HEK293 (cell line): Measurements from ENCODE around the gene ATAD1.

Experiments
- CTCF ChIA-PET: fragments of 350-600 bp; formaldehyde crosslinking; extraction: SDS; loops from one replicate; lab custom pipeline; 2021; ENCODE audit warnings: antibody characterized with exemption; lab: Yijun Ruan, JAX
- POLR2A ChIA-PET: fragments of 300-600 bp; formaldehyde crosslinking; extraction: SDS; loops from one replicate; lab custom pipeline; 2020; ENCODE audit warnings: antibody characterized with exemption, inconsistent platforms; lab: Yijun Ruan, JAX
- H3K27ac ChIP-seq: fragments of 200-500 bp; sonication (Bioruptor generic); 2 replicates; pipeline ENCODE4 v1.5.1; 2014; ENCODE audit warnings: low read depth, low read length, control low read depth, inconsistent platforms; ENCODE audit errors: extremely low read depth
- H3K36me3 ChIP-seq, 2 experiments: fragments of 200-500 bp in 1 of 2; sonication (Bioruptor generic) in 1 of 2; 1 replicate in 1 of 2; 2 replicates in 1 of 2; pipeline ENCODE4 v1.5.1; 2014 to 2017; ENCODE audit warnings: inconsistent platforms in 2 of 2, low read length in 2 of 2; ENCODE audit not compliant: control insufficient read depth in 2 of 2, insufficient read depth in 1 of 2
- H3K4me1 ChIP-seq: fragments of 200-500 bp; sonication (Bioruptor generic); 2 replicates; pipeline ENCODE4 v1.5.1; 2014; ENCODE audit warnings: mild to moderate bottlenecking, low read length, inconsistent platforms; ENCODE audit not compliant: control insufficient read depth, insufficient read depth
- H3K4me3 ChIP-seq: 2 replicates; pipeline ENCODE4 v1.5.1; 2011; ENCODE audit warnings: low read depth, mild to moderate bottlenecking, control low read depth, low read length, moderate library complexity
- H3K9me3 ChIP-seq: fragments of 200-500 bp; sonication (Bioruptor generic); 2 replicates; pipeline ENCODE4 v1.5.1; 2014; ENCODE audit warnings: low read depth, low read length, inconsistent platforms; ENCODE audit not compliant: control insufficient read depth, insufficient read depth
- GFI1B ChIP-seq: fragments of 450-650 bp; formaldehyde crosslinking; IDR thresholded peaks from 2 replicates; pipeline ENCODE4 v1.5.1; 2016; ENCODE audit warnings: missing biosample characterization, missing genetic modification characterization
- IKZF3 ChIP-seq: fragments of 450-650 bp; IDR thresholded peaks from 2 replicates; pipeline ENCODE4 v1.5.0; 2018; ENCODE audit warnings: missing biosample characterization, mild to moderate bottlenecking, missing genetic modification characterization, moderate library complexity
- KLF10 ChIP-seq: fragments of 450-650 bp; IDR thresholded peaks from 2 replicates; pipeline ENCODE4 v1.5.1; 2018; ENCODE audit warnings: missing biosample characterization, mild to moderate bottlenecking, missing genetic modification characterization
- MZF1 ChIP-seq: fragments of 450-650 bp; formaldehyde crosslinking; IDR thresholded peaks from 2 replicates; pipeline ENCODE4 v1.5.1; 2017; ENCODE audit warnings: missing biosample characterization, missing genetic modification characterization, borderline replicate concordance
- TRIM28 ChIP-seq: IDR thresholded peaks from 2 replicates; pipeline ENCODE4 v1.6.1; 2011; ENCODE audit warnings: low read length, control low read depth, borderline replicate concordance
- ZBTB17 ChIP-seq: fragments of 450-650 bp; formaldehyde crosslinking; IDR thresholded peaks from 2 replicates; pipeline ENCODE4 v1.5.1; 2016; ENCODE audit warnings: missing biosample characterization, missing genetic modification characterization
- ZFHX2 ChIP-seq: fragments of 450-650 bp; formaldehyde crosslinking; conservative IDR thresholded peaks from 2 replicates; pipeline ENCODE4 v1.5.1; 2016; ENCODE audit warnings: missing biosample characterization, missing genetic modification characterization
- ZNF248 ChIP-seq: fragments of 450-650 bp; formaldehyde crosslinking; IDR thresholded peaks from 2 replicates; pipeline ENCODE4 v1.5.1; 2017; ENCODE audit warnings: missing biosample characterization, missing genetic modification characterization
- ZNF423 ChIP-seq: fragments of 450-650 bp; formaldehyde crosslinking; IDR thresholded peaks from 2 replicates; pipeline ENCODE4 v1.5.1; 2016; ENCODE audit warnings: missing biosample characterization, missing genetic modification characterization
- ZNF600 ChIP-seq: fragments of 450-650 bp; formaldehyde crosslinking; IDR thresholded peaks from 2 replicates; pipeline ENCODE4 v1.5.1; 2016; ENCODE audit warnings: missing biosample characterization, missing genetic modification characterization
- ZNF654 ChIP-seq: fragments of 450-650 bp; formaldehyde crosslinking; IDR thresholded peaks from 2 replicates; pipeline ENCODE4 v1.5.1; 2016; ENCODE audit warnings: low read depth, missing biosample characterization, missing genetic modification characterization
- ZNF660 ChIP-seq: fragments of 450-650 bp; IDR thresholded peaks from 2 replicates; pipeline ENCODE4 v1.5.1; 2018; ENCODE audit warnings: missing biosample characterization, mild to moderate bottlenecking, missing genetic modification characterization
- ZNF664 ChIP-seq: fragments of 450-650 bp; formaldehyde crosslinking; IDR thresholded peaks from 2 replicates; pipeline ENCODE4 v1.5.1; 2016; ENCODE audit warnings: missing biosample characterization, missing genetic modification characterization
- ZNF670 ChIP-seq: fragments of 450-650 bp; formaldehyde crosslinking; IDR thresholded peaks from 2 replicates; pipeline ENCODE4 v1.5.1; 2016; ENCODE audit warnings: missing biosample characterization, missing genetic modification characterization, low read depth
- ZNF701 ChIP-seq: fragments of 450-650 bp; formaldehyde crosslinking; IDR thresholded peaks from 2 replicates; pipeline ENCODE4 v1.5.1; 2016; ENCODE audit warnings: missing biosample characterization, missing genetic modification characterization
- TF ChIP-seq, protein P1 (sequence below): fragments of 450-650 bp; formaldehyde crosslinking; IDR thresholded peaks from 2 replicates; pipeline ENCODE4 v1.5.1; 2016; ENCODE audit warnings: missing biosample characterization, missing genetic modification characterization
- TF ChIP-seq, protein P2 (sequence below): fragments of 450-650 bp; formaldehyde crosslinking; IDR thresholded peaks from 2 replicates; pipeline ENCODE4 v1.5.1; 2016; ENCODE audit warnings: missing biosample characterization, missing genetic modification characterization
- TF ChIP-seq, protein P3 (sequence below): fragments of 450-650 bp; formaldehyde crosslinking; IDR thresholded peaks from 2 replicates; pipeline ENCODE4 v1.5.1; 2016; ENCODE audit warnings: missing biosample characterization, missing genetic modification characterization, low read depth
- TF ChIP-seq, protein P4 (sequence below): fragments of 450-650 bp; formaldehyde crosslinking; optimal IDR thresholded peaks from 2 replicates; pipeline ENCODE3; 2016; ENCODE audit warnings: missing biosample characterization, mild to moderate bottlenecking, missing genetic modification characterization
- TF ChIP-seq, protein P5 (sequence below): fragments of 450-650 bp; formaldehyde crosslinking; conservative IDR thresholded peaks from 2 replicates; pipeline ENCODE4 v1.5.1; 2016; ENCODE audit warnings: low read depth, missing biosample characterization, missing genetic modification characterization
- TF ChIP-seq, protein P6 (sequence below): fragments of 450-650 bp; formaldehyde crosslinking; IDR thresholded peaks from 2 replicates; pipeline ENCODE4 v1.5.1; 2016; ENCODE audit warnings: missing biosample characterization, missing genetic modification characterization

ATAD1 gene

DNA sequence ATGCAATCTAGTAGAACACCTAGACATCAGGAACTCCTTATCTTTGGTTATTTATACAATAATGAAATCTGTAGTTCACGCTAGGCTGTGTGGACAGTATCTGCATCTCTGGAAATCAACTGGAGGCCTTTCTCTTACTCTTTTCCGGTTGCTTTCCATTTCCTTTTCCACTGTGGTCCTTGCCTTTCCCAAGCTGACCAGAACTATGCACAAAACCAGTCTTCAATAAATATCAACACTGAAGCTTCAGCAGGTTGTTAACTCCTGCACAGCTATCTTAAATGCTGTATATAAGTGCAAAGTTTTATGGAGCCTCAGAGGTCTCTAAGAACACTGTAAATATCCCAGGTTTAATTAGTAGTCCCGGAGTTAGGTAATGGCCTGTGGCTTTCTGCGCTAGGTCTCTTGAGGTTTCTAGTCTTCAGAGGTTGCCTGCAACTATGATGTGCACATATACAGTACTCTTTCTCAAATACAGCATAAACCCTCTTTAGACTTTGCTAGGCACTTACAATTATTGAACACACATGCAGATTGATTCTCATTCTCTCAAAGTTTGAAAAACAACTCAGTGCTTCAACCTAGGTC lies 42.9 kb upstream of the ATAD1 start (continued):
- TF ChIP-seq, protein P1, sequence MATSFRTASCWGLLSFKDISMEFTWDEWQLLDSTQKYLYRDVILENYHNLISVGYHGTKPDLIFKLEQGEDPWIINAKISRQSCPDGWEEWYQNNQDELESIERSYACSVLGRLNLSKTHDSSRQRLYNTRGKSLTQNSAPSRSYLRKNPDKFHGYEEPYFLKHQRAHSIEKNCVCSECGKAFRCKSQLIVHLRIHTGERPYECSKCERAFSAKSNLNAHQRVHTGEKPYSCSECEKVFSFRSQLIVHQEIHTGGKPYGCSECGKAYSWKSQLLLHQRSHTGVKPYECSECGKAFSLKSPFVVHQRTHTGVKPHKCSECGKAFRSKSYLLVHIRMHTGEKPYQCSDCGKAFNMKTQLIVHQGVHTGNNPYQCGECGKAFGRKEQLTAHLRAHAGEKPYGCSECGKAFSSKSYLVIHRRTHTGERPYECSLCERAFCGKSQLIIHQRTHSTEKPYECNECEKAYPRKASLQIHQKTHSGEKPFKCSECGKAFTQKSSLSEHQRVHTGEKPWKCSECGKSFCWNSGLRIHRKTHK = no peak
- no peak for TF ChIP-seq ZNF670 (tag by site-specific recombination)
- TF ChIP-seq ZNF701 (tag by site-specific recombination) = no peak
- no peak for TF ChIP-seq ZNF600
- TF ChIP-seq ZNF248 = no peak

DNA sequence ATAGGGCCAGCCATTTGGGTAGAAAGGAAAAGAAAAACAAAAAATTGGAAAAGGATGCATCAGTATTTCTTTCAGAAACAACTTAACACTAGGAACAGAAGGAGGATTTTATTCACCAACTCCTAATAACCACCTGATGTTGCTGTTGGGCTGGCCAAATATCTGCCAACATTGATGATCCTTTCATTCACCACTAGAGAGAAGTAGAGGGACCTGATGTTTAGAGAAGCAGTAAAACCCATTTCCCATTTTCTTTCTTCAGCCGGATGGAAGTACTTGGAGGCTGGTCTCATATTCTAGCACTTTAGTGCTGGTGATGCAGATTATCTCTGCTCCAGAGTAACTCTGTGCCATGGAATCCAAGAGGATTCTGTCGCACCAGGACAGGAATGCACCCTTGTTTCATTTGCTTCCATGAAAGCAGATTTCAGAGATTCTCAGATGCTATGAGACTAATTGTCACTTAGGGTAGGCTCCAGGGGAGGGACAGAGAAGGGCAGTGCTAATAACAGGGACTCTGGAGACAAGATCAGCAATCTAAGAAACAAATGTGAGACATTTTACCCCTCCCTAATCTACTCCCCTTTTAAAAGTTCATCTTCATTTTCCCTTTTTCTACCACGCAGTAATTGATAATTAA lies 42.2 kb upstream of the ATAD1 start:
- Histone ChIP-seq H3K4me3 (no peak overlapping the region), H3K27ac (peak overlapping the region; percentile 99; the same call in 1 of the 2 replicates), H3K9me3 (no peaks in the 10 kb centered on the region), H3K4me1 (peaks cover 12% of the 10 kb centered on the region; the same call in 1 of the 2 replicates), H3K36me3 (no peaks in the 10 kb centered on the region)
- ChIA-PET POLR2A (no interaction called here), CTCF (interaction anchor here (0.6 to 1.6 kb wide), 4 partner anchors 10 to 515 kb away, joined by 3 to 11 read pairs (median 6); no protein-coding TSS in a partner anchor)
- TF ChIP-seq, protein P2, sequence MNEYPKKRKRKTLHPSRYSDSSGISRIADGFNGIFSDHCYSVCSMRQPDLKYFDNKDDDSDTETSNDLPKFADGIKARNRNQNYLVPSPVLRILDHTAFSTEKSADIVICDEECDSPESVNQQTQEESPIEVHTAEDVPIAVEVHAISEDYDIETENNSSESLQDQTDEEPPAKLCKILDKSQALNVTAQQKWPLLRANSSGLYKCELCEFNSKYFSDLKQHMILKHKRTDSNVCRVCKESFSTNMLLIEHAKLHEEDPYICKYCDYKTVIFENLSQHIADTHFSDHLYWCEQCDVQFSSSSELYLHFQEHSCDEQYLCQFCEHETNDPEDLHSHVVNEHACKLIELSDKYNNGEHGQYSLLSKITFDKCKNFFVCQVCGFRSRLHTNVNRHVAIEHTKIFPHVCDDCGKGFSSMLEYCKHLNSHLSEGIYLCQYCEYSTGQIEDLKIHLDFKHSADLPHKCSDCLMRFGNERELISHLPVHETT (tag by site-specific recombination) = no peak
- TF ChIP-seq TRIM28 (no peak; the same call in 1 of the 2 replicates), ZBTB17 (peak; percentile 54), ZNF660 (peak; percentile 75), MZF1 (tag by site-specific recombination) (peak; percentile 27; the same call in 1 of the 2 replicates), ZNF664 (0 out of 2 replicates have a peak, but pooled peaks have one; percentile 36), ZFHX2 (tag by site-specific recombination) (no peak), ZNF423 (tag by site-specific recombination) (no peak), GFI1B (tag by site-specific recombination) (no peak), ZNF654 (tag by site-specific recombination) (peak; percentile 86), IKZF3 (tag by site-specific recombination) (0 out of 2 replicates have a peak, but pooled peaks have one; percentile 17), KLF10 (0 out of 2 replicates have a peak, but pooled peaks have one; percentile 1)
- TF ChIP-seq, protein P3, sequence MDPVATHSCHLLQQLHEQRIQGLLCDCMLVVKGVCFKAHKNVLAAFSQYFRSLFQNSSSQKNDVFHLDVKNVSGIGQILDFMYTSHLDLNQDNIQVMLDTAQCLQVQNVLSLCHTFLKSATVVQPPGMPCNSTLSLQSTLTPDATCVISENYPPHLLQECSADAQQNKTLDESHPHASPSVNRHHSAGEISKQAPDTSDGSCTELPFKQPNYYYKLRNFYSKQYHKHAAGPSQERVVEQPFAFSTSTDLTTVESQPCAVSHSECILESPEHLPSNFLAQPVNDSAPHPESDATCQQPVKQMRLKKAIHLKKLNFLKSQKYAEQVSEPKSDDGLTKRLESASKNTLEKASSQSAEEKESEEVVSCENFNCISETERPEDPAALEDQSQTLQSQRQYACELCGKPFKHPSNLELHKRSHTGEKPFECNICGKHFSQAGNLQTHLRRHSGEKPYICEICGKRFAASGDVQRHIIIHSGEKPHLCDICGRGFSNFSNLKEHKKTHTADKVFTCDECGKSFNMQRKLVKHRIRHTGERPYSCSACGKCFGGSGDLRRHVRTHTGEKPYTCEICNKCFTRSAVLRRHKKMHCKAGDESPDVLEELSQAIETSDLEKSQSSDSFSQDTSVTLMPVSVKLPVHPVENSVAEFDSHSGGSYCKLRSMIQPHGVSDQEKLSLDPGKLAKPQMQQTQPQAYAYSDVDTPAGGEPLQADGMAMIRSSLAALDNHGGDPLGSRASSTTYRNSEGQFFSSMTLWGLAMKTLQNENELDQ = no peak
- TF ChIP-seq, protein P4, sequence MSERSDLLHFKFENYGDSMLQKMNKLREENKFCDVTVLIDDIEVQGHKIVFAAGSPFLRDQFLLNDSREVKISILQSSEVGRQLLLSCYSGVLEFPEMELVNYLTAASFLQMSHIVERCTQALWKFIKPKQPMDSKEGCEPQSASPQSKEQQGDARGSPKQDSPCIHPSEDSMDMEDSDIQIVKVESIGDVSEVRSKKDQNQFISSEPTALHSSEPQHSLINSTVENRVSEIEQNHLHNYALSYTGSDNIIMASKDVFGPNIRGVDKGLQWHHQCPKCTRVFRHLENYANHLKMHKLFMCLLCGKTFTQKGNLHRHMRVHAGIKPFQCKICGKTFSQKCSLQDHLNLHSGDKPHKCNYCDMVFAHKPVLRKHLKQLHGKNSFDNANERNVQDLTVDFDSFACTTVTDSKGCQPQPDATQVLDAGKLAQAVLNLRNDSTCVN (tag by site-specific recombination) = no peak
- TF ChIP-seq, protein P1 = no peak
- TF ChIP-seq, protein P5, sequence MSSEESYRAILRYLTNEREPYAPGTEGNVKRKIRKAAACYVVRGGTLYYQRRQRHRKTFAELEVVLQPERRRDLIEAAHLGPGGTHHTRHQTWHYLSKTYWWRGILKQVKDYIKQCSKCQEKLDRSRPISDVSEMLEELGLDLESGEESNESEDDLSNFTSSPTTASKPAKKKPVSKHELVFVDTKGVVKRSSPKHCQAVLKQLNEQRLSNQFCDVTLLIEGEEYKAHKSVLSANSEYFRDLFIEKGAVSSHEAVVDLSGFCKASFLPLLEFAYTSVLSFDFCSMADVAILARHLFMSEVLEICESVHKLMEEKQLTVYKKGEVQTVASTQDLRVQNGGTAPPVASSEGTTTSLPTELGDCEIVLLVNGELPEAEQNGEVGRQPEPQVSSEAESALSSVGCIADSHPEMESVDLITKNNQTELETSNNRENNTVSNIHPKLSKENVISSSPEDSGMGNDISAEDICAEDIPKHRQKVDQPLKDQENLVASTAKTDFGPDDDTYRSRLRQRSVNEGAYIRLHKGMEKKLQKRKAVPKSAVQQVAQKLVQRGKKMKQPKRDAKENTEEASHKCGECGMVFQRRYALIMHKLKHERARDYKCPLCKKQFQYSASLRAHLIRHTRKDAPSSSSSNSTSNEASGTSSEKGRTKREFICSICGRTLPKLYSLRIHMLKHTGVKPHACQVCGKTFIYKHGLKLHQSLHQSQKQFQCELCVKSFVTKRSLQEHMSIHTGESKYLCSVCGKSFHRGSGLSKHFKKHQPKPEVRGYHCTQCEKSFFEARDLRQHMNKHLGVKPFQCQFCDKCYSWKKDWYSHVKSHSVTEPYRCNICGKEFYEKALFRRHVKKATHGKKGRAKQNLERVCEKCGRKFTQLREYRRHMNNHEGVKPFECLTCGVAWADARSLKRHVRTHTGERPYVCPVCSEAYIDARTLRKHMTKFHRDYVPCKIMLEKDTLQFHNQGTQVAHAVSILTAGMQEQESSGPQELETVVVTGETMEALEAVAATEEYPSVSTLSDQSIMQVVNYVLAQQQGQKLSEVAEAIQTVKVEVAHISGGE (tag by site-specific recombination) = no peak
- TF ChIP-seq, protein P6, sequence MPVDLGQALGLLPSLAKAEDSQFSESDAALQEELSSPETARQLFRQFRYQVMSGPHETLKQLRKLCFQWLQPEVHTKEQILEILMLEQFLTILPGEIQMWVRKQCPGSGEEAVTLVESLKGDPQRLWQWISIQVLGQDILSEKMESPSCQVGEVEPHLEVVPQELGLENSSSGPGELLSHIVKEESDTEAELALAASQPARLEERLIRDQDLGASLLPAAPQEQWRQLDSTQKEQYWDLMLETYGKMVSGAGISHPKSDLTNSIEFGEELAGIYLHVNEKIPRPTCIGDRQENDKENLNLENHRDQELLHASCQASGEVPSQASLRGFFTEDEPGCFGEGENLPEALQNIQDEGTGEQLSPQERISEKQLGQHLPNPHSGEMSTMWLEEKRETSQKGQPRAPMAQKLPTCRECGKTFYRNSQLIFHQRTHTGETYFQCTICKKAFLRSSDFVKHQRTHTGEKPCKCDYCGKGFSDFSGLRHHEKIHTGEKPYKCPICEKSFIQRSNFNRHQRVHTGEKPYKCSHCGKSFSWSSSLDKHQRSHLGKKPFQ (tag by site-specific recombination) = no peak
